HepG2 (cell line): ENCODE results near the gene RARA. TPM values are rescaled to one million over a fixed set of nuclear protein-coding genes. Genes with fewer than 3 reads are reported as not detected.

Source experiments
- DR1 ChIP-seq: sonication (generic); formaldehyde crosslinking; IDR thresholded peaks from 2 replicates; pipeline ENCODE4 v1.8.0; 2021; ENCODE audit warnings: mild to moderate bottlenecking, missing genetic modification reagents, inconsistent platforms
- ELF1 ChIP-seq: sonication (generic); formaldehyde crosslinking; IDR thresholded peaks from 2 replicates; pipeline ENCODE4 v1.4.0; 2020; ENCODE audit warnings: missing genetic modification reagents
- HOXA7 ChIP-seq: sonication (generic); formaldehyde crosslinking; IDR thresholded peaks from 2 replicates; pipeline ENCODE4 v1.8.1; 2022; ENCODE audit warnings: mild to moderate bottlenecking, missing genetic modification reagents, moderate library complexity
- IKZF4 ChIP-seq: sonication (generic); formaldehyde crosslinking; IDR thresholded peaks from 2 replicates; pipeline ENCODE4 v1.5.1; 2020; ENCODE audit warnings: borderline replicate concordance, mild to moderate bottlenecking, low read depth, missing genetic modification reagents; ENCODE audit errors: not compliant biosample characterization
- NAIF1 ChIP-seq: sonication (generic); formaldehyde crosslinking; IDR thresholded peaks from 2 replicates; pipeline ENCODE4 v1.5.0; 2020; ENCODE audit warnings: mild to moderate bottlenecking, missing genetic modification reagents, borderline replicate concordance
- NPAS2 ChIP-seq: sonication (generic); formaldehyde crosslinking; IDR thresholded peaks from 2 replicates; pipeline ENCODE4 v1.8.0; 2022; ENCODE audit warnings: mild to moderate bottlenecking, missing genetic modification reagents, borderline replicate concordance
- SNAPC2 ChIP-seq: sonication (generic); formaldehyde crosslinking; IDR thresholded peaks from 2 replicates; pipeline ENCODE4 v1.8.1; 2022; ENCODE audit warnings: mild to moderate bottlenecking, missing genetic modification reagents
- ZNF124 ChIP-seq: sonication (generic); formaldehyde crosslinking; IDR thresholded peaks from 2 replicates; pipeline ENCODE4 v1.4.0; 2020; ENCODE audit warnings: missing genetic modification reagents
- ZNF496 ChIP-seq: sonication (generic); formaldehyde crosslinking; IDR thresholded peaks from 2 replicates; pipeline ENCODE4 v1.8.1; 2023; ENCODE audit warnings: mild to moderate bottlenecking, moderate library complexity, missing genetic modification reagents; ENCODE audit not compliant: insufficient replicate concordance
- ZNF766 ChIP-seq: sonication (generic); formaldehyde crosslinking; IDR thresholded peaks from 2 replicates; pipeline ENCODE4 v1.5.0; 2020; ENCODE audit warnings: missing genetic modification reagents, borderline replicate concordance
- polyA plus RNA-seq, 8 experiments: library from polyadenylated mRNA; depleted of rRNA in 3 of 8; stranded (reverse) in 7 of 8; unstranded in 1 of 8; fragments of >200 nt; fragmentation: Illumina TruSeq in 4 of 8; extraction: Trizol in 4 of 8; gene quantifications; 2 replicates each; pipeline versions ENCODE4 v1.2.1 to v1.2.3, GENCODE V29; 2011 to 2016; ENCODE audit warnings: low read depth in 4 of 8, missing spikeins in 1 of 8, mixed read lengths in 1 of 8; ENCODE audit not compliant: insufficient read depth in 1 of 8
- total RNA-seq, 5 experiments: library from RNA; depleted of rRNA; stranded (reverse); fragments of >200 nt; fragmentation: Illumina TruSeq; extraction: Trizol; gene quantifications; 2 replicates each; pipeline ENCODE4 v1.2.3, GENCODE V29; 2016; ENCODE audit warnings: low read depth in 1 of 5
- TF ChIP-seq, protein P1 (sequence below): sonication (generic); formaldehyde crosslinking; IDR thresholded peaks from 2 replicates; pipeline ENCODE4 v1.5.0; 2020; ENCODE audit warnings: mild to moderate bottlenecking, missing genetic modification reagents
- TF ChIP-seq, protein P2 (sequence below): sonication (generic); formaldehyde crosslinking; IDR thresholded peaks from 2 replicates; pipeline ENCODE4 v1.4.0; 2020; ENCODE audit warnings: mild to moderate bottlenecking, missing genetic modification reagents
- TF ChIP-seq, protein P3 (sequence below): sonication (generic); formaldehyde crosslinking; IDR thresholded peaks from 2 replicates; pipeline ENCODE4 v1.8.0; 2022; ENCODE audit warnings: mild to moderate bottlenecking, missing genetic modification reagents, borderline replicate concordance
- TF ChIP-seq, protein P4 (sequence below): sonication (generic); formaldehyde crosslinking; IDR thresholded peaks from 2 replicates; pipeline ENCODE4 v1.5.1; 2020; ENCODE audit warnings: mild to moderate bottlenecking, moderate library complexity, missing genetic modification reagents
- TF ChIP-seq, protein P5 (sequence below): sonication (generic); formaldehyde crosslinking; IDR thresholded peaks from 2 replicates; pipeline ENCODE4 v1.5.0; 2020; ENCODE audit warnings: mild to moderate bottlenecking, missing genetic modification reagents

RARA gene
- total and polyA plus RNA-seq, 2 of the 13 experiments (the other 11 are each of a cell fraction or from before 2014, with no cell fraction given), result 6.4 to 8.6 TPM

DNA sequence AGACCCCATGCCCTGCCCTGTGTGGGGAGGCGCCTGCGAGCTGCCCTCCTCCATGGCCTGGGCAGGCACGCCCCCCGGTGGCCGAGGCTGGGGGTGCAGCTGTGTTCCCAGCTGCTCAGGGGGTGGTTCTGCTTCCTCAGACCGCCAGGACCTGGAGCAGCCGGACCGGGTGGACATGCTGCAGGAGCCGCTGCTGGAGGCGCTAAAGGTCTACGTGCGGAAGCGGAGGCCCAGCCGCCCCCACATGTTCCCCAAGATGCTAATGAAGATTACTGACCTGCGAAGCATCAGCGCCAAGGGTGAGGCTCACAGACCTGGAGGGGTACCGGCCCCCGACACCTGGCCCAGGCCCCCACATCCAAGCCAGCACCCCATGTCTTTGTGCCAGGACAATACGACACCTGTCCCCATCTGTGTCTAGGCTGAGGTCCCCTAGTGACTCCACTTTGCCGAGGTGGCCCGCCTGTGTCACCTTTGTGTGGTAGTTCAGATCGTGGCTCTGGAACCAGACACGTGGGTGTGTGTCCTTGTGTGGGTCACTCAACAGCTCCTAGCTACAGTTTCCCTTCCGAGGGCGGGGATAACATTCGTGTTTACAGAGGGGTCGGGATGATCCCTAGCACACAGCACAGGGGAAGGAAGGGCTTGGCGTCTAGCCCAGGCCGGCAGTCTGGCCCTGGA, 46.3 kb downstream of the RARA start (continued):
- TF ChIP-seq, protein P1, sequence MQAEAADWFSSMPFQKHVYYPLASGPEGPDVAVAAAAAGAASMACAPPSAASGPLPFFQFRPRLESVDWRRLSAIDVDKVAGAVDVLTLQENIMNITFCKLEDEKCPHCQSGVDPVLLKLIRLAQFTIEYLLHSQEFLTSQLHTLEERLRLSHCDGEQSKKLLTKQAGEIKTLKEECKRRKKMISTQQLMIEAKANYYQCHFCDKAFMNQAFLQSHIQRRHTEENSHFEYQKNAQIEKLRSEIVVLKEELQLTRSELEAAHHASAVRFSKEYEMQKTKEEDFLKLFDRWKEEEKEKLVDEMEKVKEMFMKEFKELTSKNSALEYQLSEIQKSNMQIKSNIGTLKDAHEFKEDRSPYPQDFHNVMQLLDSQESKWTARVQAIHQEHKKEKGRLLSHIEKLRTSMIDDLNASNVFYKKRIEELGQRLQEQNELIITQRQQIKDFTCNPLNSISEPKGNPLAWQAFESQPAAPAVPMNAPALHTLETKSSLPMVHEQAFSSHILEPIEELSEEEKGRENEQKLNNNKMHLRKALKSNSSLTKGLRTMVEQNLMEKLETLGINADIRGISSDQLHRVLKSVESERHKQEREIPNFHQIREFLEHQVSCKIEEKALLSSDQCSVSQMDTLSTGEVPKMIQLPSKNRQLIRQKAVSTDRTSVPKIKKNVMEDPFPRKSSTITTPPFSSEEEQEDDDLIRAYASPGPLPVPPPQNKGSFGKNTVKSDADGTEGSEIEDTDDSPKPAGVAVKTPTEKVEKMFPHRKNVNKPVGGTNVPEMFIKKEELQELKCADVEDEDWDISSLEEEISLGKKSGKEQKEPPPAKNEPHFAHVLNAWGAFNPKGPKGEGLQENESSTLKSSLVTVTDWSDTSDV (CRISPR knock-in tag), result no peak
- TF ChIP-seq ZNF124 (CRISPR knock-in tag) (0 out of 2 replicates have a peak, but pooled peaks have one; percentile 70), ZNF496 (CRISPR knock-in tag) (no peak), SNAPC2 (CRISPR knock-in tag) (no peak), DR1 (CRISPR knock-in tag) (no peak), IKZF4 (peak; percentile 71), ZNF766 (CRISPR knock-in tag) (no peak), ELF1 (CRISPR knock-in tag) (peak; percentile 41; the same call in 1 of the 2 replicates), HOXA7 (CRISPR knock-in tag) (no peak), NAIF1 (CRISPR knock-in tag) (no peak), NPAS2 (CRISPR knock-in tag) (no peak)
- TF ChIP-seq, protein P2, sequence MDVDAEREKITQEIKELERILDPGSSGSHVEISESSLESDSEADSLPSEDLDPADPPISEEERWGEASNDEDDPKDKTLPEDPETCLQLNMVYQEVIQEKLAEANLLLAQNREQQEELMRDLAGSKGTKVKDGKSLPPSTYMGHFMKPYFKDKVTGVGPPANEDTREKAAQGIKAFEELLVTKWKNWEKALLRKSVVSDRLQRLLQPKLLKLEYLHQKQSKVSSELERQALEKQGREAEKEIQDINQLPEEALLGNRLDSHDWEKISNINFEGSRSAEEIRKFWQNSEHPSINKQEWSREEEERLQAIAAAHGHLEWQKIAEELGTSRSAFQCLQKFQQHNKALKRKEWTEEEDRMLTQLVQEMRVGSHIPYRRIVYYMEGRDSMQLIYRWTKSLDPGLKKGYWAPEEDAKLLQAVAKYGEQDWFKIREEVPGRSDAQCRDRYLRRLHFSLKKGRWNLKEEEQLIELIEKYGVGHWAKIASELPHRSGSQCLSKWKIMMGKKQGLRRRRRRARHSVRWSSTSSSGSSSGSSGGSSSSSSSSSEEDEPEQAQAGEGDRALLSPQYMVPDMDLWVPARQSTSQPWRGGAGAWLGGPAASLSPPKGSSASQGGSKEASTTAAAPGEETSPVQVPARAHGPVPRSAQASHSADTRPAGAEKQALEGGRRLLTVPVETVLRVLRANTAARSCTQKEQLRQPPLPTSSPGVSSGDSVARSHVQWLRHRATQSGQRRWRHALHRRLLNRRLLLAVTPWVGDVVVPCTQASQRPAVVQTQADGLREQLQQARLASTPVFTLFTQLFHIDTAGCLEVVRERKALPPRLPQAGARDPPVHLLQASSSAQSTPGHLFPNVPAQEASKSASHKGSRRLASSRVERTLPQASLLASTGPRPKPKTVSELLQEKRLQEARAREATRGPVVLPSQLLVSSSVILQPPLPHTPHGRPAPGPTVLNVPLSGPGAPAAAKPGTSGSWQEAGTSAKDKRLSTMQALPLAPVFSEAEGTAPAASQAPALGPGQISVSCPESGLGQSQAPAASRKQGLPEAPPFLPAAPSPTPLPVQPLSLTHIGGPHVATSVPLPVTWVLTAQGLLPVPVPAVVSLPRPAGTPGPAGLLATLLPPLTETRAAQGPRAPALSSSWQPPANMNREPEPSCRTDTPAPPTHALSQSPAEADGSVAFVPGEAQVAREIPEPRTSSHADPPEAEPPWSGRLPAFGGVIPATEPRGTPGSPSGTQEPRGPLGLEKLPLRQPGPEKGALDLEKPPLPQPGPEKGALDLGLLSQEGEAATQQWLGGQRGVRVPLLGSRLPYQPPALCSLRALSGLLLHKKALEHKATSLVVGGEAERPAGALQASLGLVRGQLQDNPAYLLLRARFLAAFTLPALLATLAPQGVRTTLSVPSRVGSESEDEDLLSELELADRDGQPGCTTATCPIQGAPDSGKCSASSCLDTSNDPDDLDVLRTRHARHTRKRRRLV, result no peak
- TF ChIP-seq, protein P3, sequence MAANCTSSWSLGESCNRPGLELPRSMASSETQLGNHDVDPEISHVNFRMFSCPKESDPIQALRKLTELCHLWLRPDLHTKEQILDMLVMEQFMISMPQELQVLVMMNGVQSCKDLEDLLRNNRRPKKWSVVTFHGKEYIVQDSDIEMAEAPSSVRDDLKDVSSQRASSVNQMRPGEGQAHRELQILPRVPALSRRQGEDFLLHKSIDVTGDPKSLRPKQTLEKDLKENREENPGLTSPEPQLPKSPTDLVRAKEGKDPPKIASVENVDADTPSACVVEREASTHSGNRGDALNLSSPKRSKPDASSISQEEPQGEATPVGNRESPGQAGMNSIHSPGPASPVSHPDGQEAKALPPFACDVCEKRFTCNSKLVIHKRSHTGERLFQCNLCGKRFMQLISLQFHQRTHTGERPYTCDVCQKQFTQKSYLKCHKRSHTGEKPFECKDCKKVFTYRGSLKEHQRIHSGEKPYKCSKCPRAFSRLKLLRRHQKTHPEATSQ (CRISPR knock-in tag), result no peak
- TF ChIP-seq, protein P4, sequence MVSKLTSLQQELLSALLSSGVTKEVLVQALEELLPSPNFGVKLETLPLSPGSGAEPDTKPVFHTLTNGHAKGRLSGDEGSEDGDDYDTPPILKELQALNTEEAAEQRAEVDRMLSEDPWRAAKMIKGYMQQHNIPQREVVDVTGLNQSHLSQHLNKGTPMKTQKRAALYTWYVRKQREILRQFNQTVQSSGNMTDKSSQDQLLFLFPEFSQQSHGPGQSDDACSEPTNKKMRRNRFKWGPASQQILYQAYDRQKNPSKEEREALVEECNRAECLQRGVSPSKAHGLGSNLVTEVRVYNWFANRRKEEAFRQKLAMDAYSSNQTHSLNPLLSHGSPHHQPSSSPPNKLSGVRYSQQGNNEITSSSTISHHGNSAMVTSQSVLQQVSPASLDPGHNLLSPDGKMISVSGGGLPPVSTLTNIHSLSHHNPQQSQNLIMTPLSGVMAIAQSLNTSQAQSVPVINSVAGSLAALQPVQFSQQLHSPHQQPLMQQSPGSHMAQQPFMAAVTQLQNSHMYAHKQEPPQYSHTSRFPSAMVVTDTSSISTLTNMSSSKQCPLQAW, result peak; percentile 35; the same call in 1 of the 2 replicates
- TF ChIP-seq, protein P5, sequence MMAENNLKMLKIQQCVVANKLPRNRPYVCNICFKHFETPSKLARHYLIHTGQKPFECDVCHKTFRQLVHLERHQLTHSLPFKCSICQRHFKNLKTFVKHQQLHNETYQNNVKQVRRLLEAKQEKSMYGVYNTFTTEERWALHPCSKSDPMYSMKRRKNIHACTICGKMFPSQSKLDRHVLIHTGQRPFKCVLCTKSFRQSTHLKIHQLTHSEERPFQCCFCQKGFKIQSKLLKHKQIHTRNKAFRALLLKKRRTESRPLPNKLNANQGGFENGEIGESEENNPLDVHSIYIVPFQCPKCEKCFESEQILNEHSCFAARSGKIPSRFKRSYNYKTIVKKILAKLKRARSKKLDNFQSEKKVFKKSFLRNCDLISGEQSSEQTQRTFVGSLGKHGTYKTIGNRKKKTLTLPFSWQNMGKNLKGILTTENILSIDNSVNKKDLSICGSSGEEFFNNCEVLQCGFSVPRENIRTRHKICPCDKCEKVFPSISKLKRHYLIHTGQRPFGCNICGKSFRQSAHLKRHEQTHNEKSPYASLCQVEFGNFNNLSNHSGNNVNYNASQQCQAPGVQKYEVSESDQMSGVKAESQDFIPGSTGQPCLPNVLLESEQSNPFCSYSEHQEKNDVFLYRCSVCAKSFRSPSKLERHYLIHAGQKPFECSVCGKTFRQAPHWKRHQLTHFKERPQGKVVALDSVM (CRISPR knock-in tag), result no peak
